Tibial nerve (tissue), 4 donors: ENCODE results near the gene PTDSS2. TPM values are rescaled to one million over a fixed set of nuclear protein-coding genes. Genes with fewer than 3 reads are reported as not detected.

Experiments
- DNase-seq, 2 donors: peaks; one replicate each; pipeline ENCODE4 v3.0.0-alpha.2; 2019; ENCODE audit warnings: low spot score in 2 of 2
- H3K27ac ChIP-seq, 4 donors: fragments of 200-600 bp; sonication (generic) in 3 of 4; one replicate each; pipeline ENCODE4 v1.5.1; 2017 to 2019; ENCODE audit warnings: mild to moderate bottlenecking in 1 of 4
- H3K27me3 ChIP-seq, 2 donors: fragments of 200-600 bp; sonication (generic) in 1 of 2; one replicate each; pipeline versions ENCODE4 v1.5.1 to v1.6.0; 2017 to 2019
- H3K36me3 ChIP-seq, 3 donors: fragments of 200-600 bp; sonication (generic); one replicate each; pipeline ENCODE4 v1.5.1; 2018 to 2019
- H3K4me1 ChIP-seq, 4 donors: fragments of 200-600 bp; sonication (generic) in 3 of 4; one replicate each; pipeline ENCODE4 v1.5.1; 2017 to 2019
- H3K4me3 ChIP-seq, 4 donors: fragments of 200-600 bp; sonication (generic) in 3 of 4; one replicate each; pipeline ENCODE4 v1.5.1; 2017 to 2019; ENCODE audit warnings: mild to moderate bottlenecking in 1 of 4, moderate library complexity in 1 of 4
- H3K9me3 ChIP-seq, 4 donors: fragments of 200-600 bp; sonication (generic) in 3 of 4; one replicate each; pipeline ENCODE4 v1.5.1; 2017 to 2019
- CTCF ChIP-seq, 5 experiments: fragments of 200-600 bp in 3 of 5; fragments of 450-650 bp in 2 of 5; sonication (generic) in 3 of 5; IDR thresholded peaks; one replicate each; pipeline ENCODE4 v1.5.1; 2016 to 2019; ENCODE audit warnings: antibody characterized with exemption in 5 of 5, mild to moderate bottlenecking in 3 of 5, moderate library complexity in 2 of 5
- EP300 ChIP-seq, 2 donors: sonication (generic); formaldehyde crosslinking; IDR thresholded peaks; one replicate each; pipeline ENCODE4 v1.6.1; 2017; ENCODE audit warnings: antibody characterized with exemption in 2 of 2, mild to moderate bottlenecking in 1 of 2
- POLR2A ChIP-seq, 2 donors: fragments of 450-650 bp; IDR thresholded peaks; one replicate each; pipeline ENCODE4 v1.6.1; 2017; ENCODE audit warnings: antibody characterized with exemption in 2 of 2, mild to moderate bottlenecking in 2 of 2, moderate library complexity in 2 of 2
- WGBS, 2 donors: methylation state at CpG; one replicate each; pipeline ENCODE4 v1.1.5; 2018; 5-methylcytosine and 5-hydroxymethylcytosine counted together
- total RNA-seq, 4 donors: library from RNA; depleted of rRNA; stranded (reverse); fragments of >200 nt; gene quantifications; one replicate each; pipeline ENCODE4 v1.1.0, GENCODE V29; 2016

The PTDSS2 gene
- total RNA-seq, 4 donors from 2014 or later: 54.2 to 100 (median 63.9) TPM

- 91 to 94% methylated on average over 19 to 37 of the region's 37 CpGs for WGBS, 2 donors
- Histone ChIP-seq H3K27me3 (no peaks in the 10 kb centered on the region), H3K9me3 (no peaks in the 10 kb centered on the region), H3K36me3 (peaks cover 0 to 42% (median 0%) of the 10 kb centered on the region in 3 donors), H3K27ac (peak overlapping the region in 1 of 4 donors; percentile 83), H3K4me3 (peak overlapping the region in 3 of 4 donors; percentile 72 to 93 (median 74)), H3K4me1 (peaks cover 0 to 46% (median 31%) of the 10 kb centered on the region in 4 donors)
- no peak for DNase-seq
- TF ChIP-seq EP300 (IDR thresholded peaks at IDR 0.05): no peak
- TF ChIP-seq POLR2A (IDR thresholded peaks at IDR 0.05): no peak
- TF ChIP-seq CTCF (IDR thresholded peaks at IDR 0.05): no peak
These were observed 83.7 kb downstream of the PTDSS2 start for GRCh38 chr11:533586-534395.

GRCh38 chr11:534396-535209, 84.5 kb downstream of the PTDSS2 start:
- Histone ChIP-seq H3K4me1 (peaks cover 0 to 46% (median 31%) of the 10 kb centered on the region in 4 donors), H3K36me3 (peaks cover 0 to 39% (median 0%) of the 10 kb centered on the region in 3 donors), H3K4me3 (peak overlapping the region; percentile 51 to 93 (median 73)), H3K27me3 (no peaks in the 10 kb centered on the region), H3K27ac (peak overlapping the region in 3 of 4 donors; percentile 50 to 83 (median 78)), H3K9me3 (no peaks in the 10 kb centered on the region)
- WGBS, 2 donors: 4 to 6% methylated on average over 26 to 35 of the region's 66 CpGs
- TF ChIP-seq POLR2A (IDR thresholded peaks at IDR 0.05) (no peak), CTCF (IDR thresholded peaks at IDR 0.05) (no peak), EP300 (IDR thresholded peaks at IDR 0.05) (no peak)
- DNase-seq: no peak

- peaks cover 0 to 46% (median 31%) of the 10 kb centered on the region in 4 donors for H3K4me1 ChIP-seq
- H3K9me3 ChIP-seq: no peaks in the 10 kb centered on the region
- H3K27ac ChIP-seq: peak overlapping the region in 2 of 4 donors; percentile 78 to 83
- no peaks in the 10 kb centered on the region for H3K27me3 ChIP-seq
- DNase-seq: no peak
- H3K36me3 ChIP-seq: peaks cover 0 to 34% (median 0%) of the 10 kb centered on the region in 3 donors
- WGBS, 2 donors: no CpG with 5 or more reads among the region's 56 CpGs
- no peak for TF ChIP-seq CTCF (IDR thresholded peaks at IDR 0.05)
- TF ChIP-seq EP300 (IDR thresholded peaks at IDR 0.05): no peak
- no peak for TF ChIP-seq POLR2A (IDR thresholded peaks at IDR 0.05)
- H3K4me3 ChIP-seq: peak overlapping the region in 3 of 4 donors; percentile 51 to 93 (median 74)
These were observed 85.1 kb downstream of the PTDSS2 start for GRCh38 chr11:535210-535518.

- peak; percentile 89 to 90 for DNase-seq
- Histone ChIP-seq H3K27ac (peak within 1 kb of the TSS; percentile 51 to 92 (median 89)), H3K9me3 (no peaks in the 10 kb centered on the region), H3K36me3 (peaks cover 0 to 33% (median 0%) of the 10 kb centered on the region in 3 donors), H3K27me3 (no peaks in the 10 kb centered on the region), H3K4me1 (peaks cover 0 to 46% (median 31%) of the 10 kb centered on the region in 4 donors), H3K4me3 (peak within 1 kb of the TSS; percentile 51 to 98 (median 73))
- WGBS, 2 donors: 4 to 8% methylated on average over 22 to 78 of the region's 97 CpGs
- TF ChIP-seq POLR2A (IDR thresholded peaks at IDR 0.05): peak; percentile 24 to 75
- TF ChIP-seq EP300 (IDR thresholded peaks at IDR 0.05): peak in 1 of 2 donors; percentile 75
- TF ChIP-seq CTCF (IDR thresholded peaks at IDR 0.05): peak in 2 of 5 experiments; percentile 2 to 12
These were observed 85.7 kb downstream of the PTDSS2 start, which contains the start of gene HRAS for GRCh38 chr11:535519-536454. Gene HRAS (minus strand): TSS chr11:535576.
